ENCODE data around the gene SLC4A11. TPM values are rescaled to one million over a fixed set of nuclear protein-coding genes. Genes with fewer than 3 reads are reported as not detected.

Gene SLC4A11
- total and polyA plus RNA-seq, 10 of the 15 experiments (the other 5 are each of a cell fraction or from before 2014, with no cell fraction given): 0.07 to 2.3 (median 1.1) TPM

DNA sequence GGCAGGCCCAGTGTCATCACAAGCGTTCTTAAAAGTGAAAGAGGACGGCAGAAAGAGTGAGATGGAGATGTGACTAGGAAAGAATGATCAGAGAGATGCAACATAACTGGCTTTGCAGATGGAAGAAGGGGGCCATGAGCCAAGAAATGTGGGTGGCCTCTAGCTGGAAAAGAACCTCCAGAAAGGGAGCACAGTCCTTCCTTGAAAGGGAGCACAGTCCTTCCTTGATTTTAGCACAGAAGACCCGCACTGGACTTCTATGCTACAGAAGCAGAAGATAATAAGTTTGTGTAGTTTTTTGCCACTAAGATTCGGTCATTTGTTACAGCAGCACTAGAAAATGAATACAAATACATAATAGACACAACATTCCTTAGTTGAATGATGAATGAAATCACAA, 58.7 kb downstream of the SLC4A11 start:
- Histone ChIP-seq H3K27me3 (replicated peaks in 1 of 2; ENCODE audit: control insufficient read depth in 2 of 2, insufficient read depth in 2 of 2, low read length in 1 of 2) (no peaks in the 10 kb centered on the region), H3K4me2 (ENCODE audit: control insufficient read depth, insufficient read depth) (no peak overlapping the region), H2AFZ (ENCODE audit: control insufficient read depth, low read depth, low read length) (no peak overlapping the region), H3K79me2 (ENCODE audit: control insufficient read depth, insufficient read depth, low read length) (no peaks in the 10 kb centered on the region), H3K4me1 (ENCODE audit: control insufficient read depth, insufficient read depth, low read length) (no peaks in the 10 kb centered on the region), H3K36me3 (ENCODE audit: control insufficient read depth in 2 of 2, insufficient read depth in 2 of 2, low read length in 1 of 2) (no peaks in the 10 kb centered on the region), H3K9ac (ENCODE audit: control insufficient read depth, insufficient read depth, low read length) (no peak overlapping the region), H3K9me3 (replicated peaks; ENCODE audit: control insufficient read depth, insufficient read depth, low read length) (no peaks in the 10 kb centered on the region), H4K20me1 (ENCODE audit: control insufficient read depth, insufficient read depth) (no peaks in the 10 kb centered on the region), H3K27ac (ENCODE audit: control insufficient read depth, insufficient read depth) (no peak overlapping the region), H3K4me3 (no peak overlapping the region)
- intact Hi-C loops (cut with micrococcal nuclease; ENCODE audit: unreplicated experiment): no loop called here
- TSS peak; percentile 30 for BruUV-seq (replicated peaks)
- CTCF ChIA-PET: interaction anchor here (0.8 kb wide), 1 partner anchor 29 kb away, joined by 3 read pairs; the partner anchor contains the start of gene ITPA
- FAIRE-seq (no peak), DNase-seq (ENCODE audit: low read depth, low spot score) (no peak), ATAC-seq (no peak)
- SMC1A ChIA-PET (ENCODE audit: uncharacterized antibody, unreplicated experiment): no interaction called here
- POLR2A ChIA-PET: interaction anchor here (0.5 kb wide), 1 partner anchor 26 kb away, joined by 7 read pairs; no protein-coding TSS in a partner anchor
- in situ Hi-C loops (cut with MboI): no loop called here
- RAD21 ChIA-PET (ENCODE audit: unreplicated experiment): no interaction called here
- no peak for TF ChIP-seq TAF1 (IDR thresholded peaks at IDR 0.05; ENCODE audit: borderline replicate concordance, low read depth, low read length)
- TF ChIP-seq, protein P1, sequence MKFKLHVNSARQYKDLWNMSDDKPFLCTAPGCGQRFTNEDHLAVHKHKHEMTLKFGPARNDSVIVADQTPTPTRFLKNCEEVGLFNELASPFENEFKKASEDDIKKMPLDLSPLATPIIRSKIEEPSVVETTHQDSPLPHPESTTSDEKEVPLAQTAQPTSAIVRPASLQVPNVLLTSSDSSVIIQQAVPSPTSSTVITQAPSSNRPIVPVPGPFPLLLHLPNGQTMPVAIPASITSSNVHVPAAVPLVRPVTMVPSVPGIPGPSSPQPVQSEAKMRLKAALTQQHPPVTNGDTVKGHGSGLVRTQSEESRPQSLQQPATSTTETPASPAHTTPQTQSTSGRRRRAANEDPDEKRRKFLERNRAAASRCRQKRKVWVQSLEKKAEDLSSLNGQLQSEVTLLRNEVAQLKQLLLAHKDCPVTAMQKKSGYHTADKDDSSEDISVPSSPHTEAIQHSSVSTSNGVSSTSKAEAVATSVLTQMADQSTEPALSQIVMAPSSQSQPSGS (IDR thresholded peaks at IDR 0.05; ENCODE audit: low read length): no peak
- TF ChIP-seq ZNF207 (IDR thresholded peaks at IDR 0.05; ENCODE audit: borderline replicate concordance): no peak
- TF ChIP-seq NFYB (IDR thresholded peaks at IDR 0.05; ENCODE audit: insufficient read depth, low read depth, low read length): no peak
- no peak for TF ChIP-seq SMAD5 (IDR thresholded peaks at IDR 0.05; ENCODE audit: low read depth)
- TF ChIP-seq, protein P2, sequence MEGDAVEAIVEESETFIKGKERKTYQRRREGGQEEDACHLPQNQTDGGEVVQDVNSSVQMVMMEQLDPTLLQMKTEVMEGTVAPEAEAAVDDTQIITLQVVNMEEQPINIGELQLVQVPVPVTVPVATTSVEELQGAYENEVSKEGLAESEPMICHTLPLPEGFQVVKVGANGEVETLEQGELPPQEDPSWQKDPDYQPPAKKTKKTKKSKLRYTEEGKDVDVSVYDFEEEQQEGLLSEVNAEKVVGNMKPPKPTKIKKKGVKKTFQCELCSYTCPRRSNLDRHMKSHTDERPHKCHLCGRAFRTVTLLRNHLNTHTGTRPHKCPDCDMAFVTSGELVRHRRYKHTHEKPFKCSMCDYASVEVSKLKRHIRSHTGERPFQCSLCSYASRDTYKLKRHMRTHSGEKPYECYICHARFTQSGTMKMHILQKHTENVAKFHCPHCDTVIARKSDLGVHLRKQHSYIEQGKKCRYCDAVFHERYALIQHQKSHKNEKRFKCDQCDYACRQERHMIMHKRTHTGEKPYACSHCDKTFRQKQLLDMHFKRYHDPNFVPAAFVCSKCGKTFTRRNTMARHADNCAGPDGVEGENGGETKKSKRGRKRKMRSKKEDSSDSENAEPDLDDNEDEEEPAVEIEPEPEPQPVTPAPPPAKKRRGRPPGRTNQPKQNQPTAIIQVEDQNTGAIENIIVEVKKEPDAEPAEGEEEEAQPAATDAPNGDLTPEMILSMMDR (IDR thresholded peaks at IDR 0.05 in 2 of 3, conservative IDR thresholded peaks at IDR 0.05 in 1 of 3; ENCODE audit: control insufficient read depth in 2 of 3, extremely low read depth in 1 of 3, insufficient read depth in 1 of 3, low read depth in 3 of 3, low read length in 3 of 3): no peak
- TF ChIP-seq POLR2AphosphoS2 (IDR thresholded peaks at IDR 0.05; ENCODE audit: low read depth, low read length): no peak
- TF ChIP-seq STAT3 (IDR thresholded peaks at IDR 0.05; ENCODE audit: low read depth, low read length): no peak
- TF ChIP-seq SP1 (IDR thresholded peaks at IDR 0.05; ENCODE audit: low read depth, low read length): no peak
- TF ChIP-seq, protein P3, sequence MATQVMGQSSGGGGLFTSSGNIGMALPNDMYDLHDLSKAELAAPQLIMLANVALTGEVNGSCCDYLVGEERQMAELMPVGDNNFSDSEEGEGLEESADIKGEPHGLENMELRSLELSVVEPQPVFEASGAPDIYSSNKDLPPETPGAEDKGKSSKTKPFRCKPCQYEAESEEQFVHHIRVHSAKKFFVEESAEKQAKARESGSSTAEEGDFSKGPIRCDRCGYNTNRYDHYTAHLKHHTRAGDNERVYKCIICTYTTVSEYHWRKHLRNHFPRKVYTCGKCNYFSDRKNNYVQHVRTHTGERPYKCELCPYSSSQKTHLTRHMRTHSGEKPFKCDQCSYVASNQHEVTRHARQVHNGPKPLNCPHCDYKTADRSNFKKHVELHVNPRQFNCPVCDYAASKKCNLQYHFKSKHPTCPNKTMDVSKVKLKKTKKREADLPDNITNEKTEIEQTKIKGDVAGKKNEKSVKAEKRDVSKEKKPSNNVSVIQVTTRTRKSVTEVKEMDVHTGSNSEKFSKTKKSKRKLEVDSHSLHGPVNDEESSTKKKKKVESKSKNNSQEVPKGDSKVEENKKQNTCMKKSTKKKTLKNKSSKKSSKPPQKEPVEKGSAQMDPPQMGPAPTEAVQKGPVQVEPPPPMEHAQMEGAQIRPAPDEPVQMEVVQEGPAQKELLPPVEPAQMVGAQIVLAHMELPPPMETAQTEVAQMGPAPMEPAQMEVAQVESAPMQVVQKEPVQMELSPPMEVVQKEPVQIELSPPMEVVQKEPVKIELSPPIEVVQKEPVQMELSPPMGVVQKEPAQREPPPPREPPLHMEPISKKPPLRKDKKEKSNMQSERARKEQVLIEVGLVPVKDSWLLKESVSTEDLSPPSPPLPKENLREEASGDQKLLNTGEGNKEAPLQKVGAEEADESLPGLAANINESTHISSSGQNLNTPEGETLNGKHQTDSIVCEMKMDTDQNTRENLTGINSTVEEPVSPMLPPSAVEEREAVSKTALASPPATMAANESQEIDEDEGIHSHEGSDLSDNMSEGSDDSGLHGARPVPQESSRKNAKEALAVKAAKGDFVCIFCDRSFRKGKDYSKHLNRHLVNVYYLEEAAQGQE (IDR thresholded peaks at IDR 0.05; ENCODE audit: low read depth, low read length): no peak
- WGBS (ENCODE audit: insufficient coverage, insufficient replicate concordance, low lambda C conversion rate, missing lambda C conversion rate): 82% methylated on average over 4 of the region's 4 CpGs

Data from GM12878 (cell line).